Motor neuron (in vitro differentiated cells): ENCODE results near the gene MTUS2. TPM values are rescaled to one million over a fixed set of nuclear protein-coding genes. Genes with fewer than 3 reads are reported as not detected.

Source experiments
- ATAC-seq, 8 experiments: fragments of 200-7000 bp; cut with Tn5 transposase; replicated peaks in 6 of 8; 2 replicates each; pipeline ENCODE4 v1.8.0; 2021; ENCODE audit warnings: mild to moderate bottlenecking in 8 of 8, moderate library complexity in 8 of 8
- H3K27ac ChIP-seq, 2 donors: fragments of 250-450 bp; sonication (Bioruptor Pico); 2 replicates each; pipeline ENCODE4 v1.9.0; 2021; ENCODE audit warnings: antibody characterized with exemption in 2 of 2, mild to moderate bottlenecking in 2 of 2, moderate library complexity in 1 of 2
- H3K4me1 ChIP-seq, 2 donors: fragments of 250-450 bp; sonication (Bioruptor Pico); replicated peaks in 1 of 2; 2 replicates each; pipeline ENCODE4 v1.6.1; 2021; ENCODE audit warnings: antibody characterized with exemption in 2 of 2, mild to moderate bottlenecking in 2 of 2, moderate library complexity in 1 of 2
- H3K4me3 ChIP-seq, 5 donors: fragments of 250-450 bp; sonication (Bioruptor Pico); 2 replicates each; pipeline ENCODE4 v1.9.0; 2021; ENCODE audit warnings: antibody characterized with exemption in 5 of 5, mild to moderate bottlenecking in 5 of 5, moderate library complexity in 4 of 5
- WGBS, 10 experiments: fragments of 450-650 bp; shearing (Covaris generic); methylation state at CpG; one replicate each; pipeline ENCODE4 v1.0.0; 2022; 5-methylcytosine and 5-hydroxymethylcytosine counted together
- in situ Hi-C, 9 experiments: fragments of 400-800 bp; cut with MboI; loops; one replicate each; pipeline ENCODE4 v1.15.0; 2021; ENCODE audit warnings: low sequenced_read_pairs in 9 of 9, low pct_unique_long_range_greater_than_20kb in 2 of 9; ENCODE audit not compliant: unreplicated experiment in 9 of 9
- total RNA-seq, 8 experiments: library from RNA; unstranded; fragments of 300-600 nt; gene quantifications; 2 replicates each; pipeline versions ENCODE4 v1.2.3 to v1.2.4, GENCODE V29; 2022

MTUS2 gene
- total RNA-seq, 8 experiments from 2014 or later: 1.1 to 9.6 (median 3.9) TPM

GRCh38 chr13:29456419-29456818 is 636.3 kb downstream of the MTUS2 start:
- H3K4me1 ChIP-seq: no peaks in the 10 kb centered on the region
- WGBS, 10 experiments: 43 to 100% (median 90%) methylated on average over 1 of the region's 1 CpG; no CpG with 5 or more reads in 1 of the 10 experiments
- in situ Hi-C loops: loop anchor here in 1 of 9 experiments (25.0 kb wide), 1 partner anchor 94 kb away; no protein-coding TSS in a partner anchor
- H3K27ac ChIP-seq: no peak overlapping the region
- H3K4me3 ChIP-seq: no peak overlapping the region
- ATAC-seq: no peak

GRCh38 chr13:29457299-29457698 is 637.2 kb downstream of the MTUS2 start:
- no peak overlapping the region for H3K4me3 ChIP-seq
- peak in 2 of 8 experiments; percentile 64 to 88 for ATAC-seq
- in situ Hi-C loops: loop anchor here in 1 of 9 experiments (25.0 kb wide), 1 partner anchor 95 kb away; no protein-coding TSS in a partner anchor

GRCh38 chr13:29458419-29458818 is 638.3 kb downstream of the MTUS2 start:
- Histone ChIP-seq H3K4me1 (no peaks in the 10 kb centered on the region), H3K27ac (no peak overlapping the region), H3K4me3 (no peak overlapping the region)
- in situ Hi-C loops: loop anchor here in 1 of 9 experiments (25.0 kb wide), 1 partner anchor 96 kb away; no protein-coding TSS in a partner anchor
- ATAC-seq: no peak
- 70 to 100% (median 88%) methylated on average over 1 of the region's 1 CpG; no CpG with 5 or more reads in 1 of the 10 experiments for WGBS, 10 experiments

More at GRCh38 chr13:29457299-29457698, 637.2 kb downstream of the MTUS2 start:
- Histone ChIP-seq H3K4me1 (no peaks in the 10 kb centered on the region), H3K27ac (no peak overlapping the region)

DNA sequence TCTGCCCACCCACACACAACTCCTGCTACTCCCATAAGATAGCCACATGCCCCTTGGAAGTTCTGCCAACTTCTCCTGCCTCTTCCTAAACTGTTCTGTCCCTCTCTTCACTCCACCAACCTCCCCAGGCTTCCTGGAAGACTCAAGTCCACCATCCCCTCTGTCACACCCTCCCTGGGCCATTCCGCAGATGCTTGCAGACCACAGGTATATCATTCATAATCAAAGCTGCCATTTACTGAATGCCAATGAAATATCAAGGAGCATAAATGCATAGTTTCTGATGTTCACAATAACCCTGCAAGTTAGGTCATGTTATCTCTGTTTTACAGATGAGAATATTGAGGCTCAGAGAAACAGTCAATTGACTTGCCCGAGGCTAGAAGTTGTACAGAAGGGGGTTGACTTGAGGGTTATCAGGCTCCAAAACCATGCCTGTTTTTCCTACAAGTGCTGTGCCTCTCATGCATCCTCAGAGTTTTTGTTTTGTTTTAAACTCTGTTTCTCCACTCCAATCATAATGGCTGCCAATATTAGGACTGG is 639.7 kb downstream of the MTUS2 start:
- no peaks in the 10 kb centered on the region for H3K4me1 ChIP-seq
- WGBS, 10 experiments: 50 to 100% (median 100%) methylated on average over 1 to 2 of the region's 2 CpGs; no CpG with 5 or more reads in 4 of the 10 experiments
- H3K4me3 ChIP-seq: no peak overlapping the region
- no peak for ATAC-seq
- in situ Hi-C loops: loop anchor here in 1 of 9 experiments (25.0 kb wide), 1 partner anchor 98 kb away; no protein-coding TSS in a partner anchor
- no peak overlapping the region for H3K27ac ChIP-seq

DNA sequence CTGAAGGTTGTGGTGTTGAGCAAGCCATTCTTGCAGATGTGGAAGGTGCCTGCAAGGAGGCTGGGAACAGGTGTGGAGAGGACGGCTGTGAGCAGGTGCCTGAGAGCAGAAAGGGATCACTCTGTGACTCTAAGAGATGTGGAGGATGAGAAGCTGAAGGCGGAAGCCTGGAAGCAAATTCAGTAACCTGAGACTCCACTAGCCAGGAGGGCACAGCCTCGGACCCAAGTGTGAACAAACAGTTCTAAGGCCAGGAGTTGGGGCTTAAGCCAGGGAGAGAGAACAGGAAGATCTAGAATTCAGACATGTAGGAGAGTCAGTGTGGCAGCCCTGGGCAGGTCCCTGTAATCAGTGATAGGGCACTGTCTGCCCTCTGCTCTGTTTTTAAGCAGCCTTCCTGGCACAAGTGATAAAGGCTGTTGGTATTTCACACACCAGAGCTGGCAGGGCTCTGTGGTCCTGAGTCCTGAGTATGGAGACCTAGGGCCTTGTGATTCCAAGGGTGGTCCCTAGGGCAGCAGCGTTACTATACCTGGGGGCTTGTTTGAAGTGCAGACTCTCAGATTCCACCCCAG is 644.1 kb downstream of the MTUS2 start:
- 17 to 95% (median 81%) methylated on average over 1 to 4 of the region's 4 CpGs; no CpG with 5 or more reads in 3 of the 10 experiments for WGBS, 10 experiments
- in situ Hi-C loops: loop anchor here in 1 of 9 experiments (25.0 kb wide), 1 partner anchor 102 kb away; no protein-coding TSS in a partner anchor
- ATAC-seq: no peak
- Histone ChIP-seq H3K4me3 (no peak overlapping the region), H3K27ac (no peak overlapping the region), H3K4me1 (peaks cover 0 to 5% of the 10 kb centered on the region in 2 donors)

DNA sequence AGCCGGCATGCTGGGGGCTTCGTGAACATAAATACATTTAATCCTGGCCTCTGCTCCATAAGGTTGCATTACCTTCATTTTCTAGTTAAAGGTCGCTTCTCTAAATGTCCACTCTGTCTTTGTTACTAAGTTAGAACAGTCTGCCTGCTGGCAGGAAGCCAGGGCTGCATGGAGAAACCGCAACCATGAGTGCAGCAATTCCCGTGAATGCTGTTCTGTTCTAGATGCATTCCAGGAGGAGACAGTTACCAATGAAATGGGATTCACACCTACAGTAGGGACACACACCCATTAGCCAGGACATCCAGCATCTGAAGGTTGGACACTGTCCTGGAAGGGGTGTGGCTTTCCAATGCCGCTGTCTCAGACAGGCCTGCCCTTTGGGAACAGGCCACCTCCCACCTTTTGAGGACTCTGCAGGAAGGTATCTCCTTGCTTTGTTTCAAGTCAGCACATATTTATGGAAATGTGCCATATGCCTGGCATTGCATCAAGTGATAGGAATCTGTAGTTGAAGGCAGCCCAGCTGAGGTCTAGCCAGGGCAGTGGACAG is 645.7 kb downstream of the MTUS2 start:
- Histone ChIP-seq H3K4me1 (peaks cover 0 to 5% of the 10 kb centered on the region in 2 donors), H3K4me3 (no peak overlapping the region), H3K27ac (no peak overlapping the region)
- ATAC-seq: peak in 5 of 8 experiments; percentile 45 to 92 (median 90)
- WGBS, 10 experiments: 57 to 100% (median 84%) methylated on average over 1 to 5 of the region's 6 CpGs; no CpG with 5 or more reads in 3 of the 10 experiments
- in situ Hi-C loops: loop anchor here in 1 of 9 experiments (25.0 kb wide), 1 partner anchor 104 kb away; no protein-coding TSS in a partner anchor

GRCh38 chr13:29471551-29471950 is 651.4 kb downstream of the MTUS2 start:
- peaks cover 0 to 3% of the 10 kb centered on the region in 2 donors for H3K4me1 ChIP-seq
- no peak for ATAC-seq
- in situ Hi-C loops: loop anchor here in 1 of 9 experiments (25.0 kb wide), 1 partner anchor 109 kb away; no protein-coding TSS in a partner anchor
- no peak overlapping the region for H3K27ac ChIP-seq
- H3K4me3 ChIP-seq: no peak overlapping the region
- 64 to 100% (median 91%) methylated on average over 1 to 6 of the region's 9 CpGs; no CpG with 5 or more reads in 4 of the 10 experiments for WGBS, 10 experiments

- WGBS, 10 experiments: 39 to 87% (median 58%) methylated on average over 2 to 5 of the region's 6 CpGs
- Histone ChIP-seq H3K27ac (no peak overlapping the region), H3K4me3 (no peak overlapping the region), H3K4me1 (no peaks in the 10 kb centered on the region)
- ATAC-seq: peak in 3 of 8 experiments; percentile 59 to 76 (median 63)
- in situ Hi-C loops: loop anchor here in 1 of 9 experiments (25.0 kb wide), 1 partner anchor 110 kb away; no protein-coding TSS in a partner anchor
These were observed 652.3 kb downstream of the MTUS2 start for GRCh38 chr13:29472332-29472961.

- 20 to 100% (median 71%) methylated on average over 1 to 4 of the region's 4 CpGs; no CpG with 5 or more reads in 1 of the 10 experiments for WGBS, 10 experiments
- ATAC-seq: no peak
- in situ Hi-C loops: loop anchor here in 1 of 9 experiments (25.0 kb wide), 1 partner anchor 111 kb away; no protein-coding TSS in a partner anchor
- Histone ChIP-seq H3K4me1 (no peaks in the 10 kb centered on the region), H3K4me3 (no peak overlapping the region), H3K27ac (no peak overlapping the region)
These were observed 653.0 kb downstream of the MTUS2 start for GRCh38 chr13:29473166-29473565.

DNA sequence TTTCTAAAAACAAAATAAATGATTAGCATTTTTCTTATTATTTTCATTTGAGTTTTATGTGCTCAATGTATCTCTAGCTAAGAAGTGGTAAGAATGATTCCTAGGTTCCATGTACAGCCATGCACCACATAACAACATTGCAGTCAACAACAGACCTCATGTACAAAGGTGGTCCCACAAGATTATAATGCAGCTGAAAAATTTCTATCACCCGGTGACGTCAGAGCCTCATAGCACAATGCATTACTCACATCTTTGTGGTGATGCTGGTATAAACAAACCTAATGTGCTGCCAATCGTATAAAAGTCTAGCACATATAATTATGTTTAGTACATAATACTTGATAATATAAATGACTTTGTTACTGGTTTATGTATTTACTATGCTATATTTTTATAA is 654.9 kb downstream of the MTUS2 start:
- no peaks in the 10 kb centered on the region for H3K4me1 ChIP-seq
- H3K4me3 ChIP-seq: no peak overlapping the region
- H3K27ac ChIP-seq: no peak overlapping the region
- no peak for ATAC-seq
- in situ Hi-C loops: loop anchor here in 1 of 9 experiments (25.0 kb wide), 1 partner anchor 113 kb away; no protein-coding TSS in a partner anchor
- WGBS, 10 experiments: 35 to 100% (median 93%) methylated on average over 1 to 3 of the region's 3 CpGs; no CpG with 5 or more reads in 3 of the 10 experiments

- WGBS, 10 experiments: 50 to 100% (median 65%) methylated on average over 1 to 3 of the region's 3 CpGs; no CpG with 5 or more reads in 2 of the 10 experiments
- H3K27ac ChIP-seq: no peak overlapping the region
- no peak overlapping the region for H3K4me3 ChIP-seq
- H3K4me1 ChIP-seq: no peaks in the 10 kb centered on the region
- in situ Hi-C loops: no loop called here
- no peak for ATAC-seq
These were observed 655.9 kb downstream of the MTUS2 start for GRCh38 chr13:29476046-29476445.

DNA sequence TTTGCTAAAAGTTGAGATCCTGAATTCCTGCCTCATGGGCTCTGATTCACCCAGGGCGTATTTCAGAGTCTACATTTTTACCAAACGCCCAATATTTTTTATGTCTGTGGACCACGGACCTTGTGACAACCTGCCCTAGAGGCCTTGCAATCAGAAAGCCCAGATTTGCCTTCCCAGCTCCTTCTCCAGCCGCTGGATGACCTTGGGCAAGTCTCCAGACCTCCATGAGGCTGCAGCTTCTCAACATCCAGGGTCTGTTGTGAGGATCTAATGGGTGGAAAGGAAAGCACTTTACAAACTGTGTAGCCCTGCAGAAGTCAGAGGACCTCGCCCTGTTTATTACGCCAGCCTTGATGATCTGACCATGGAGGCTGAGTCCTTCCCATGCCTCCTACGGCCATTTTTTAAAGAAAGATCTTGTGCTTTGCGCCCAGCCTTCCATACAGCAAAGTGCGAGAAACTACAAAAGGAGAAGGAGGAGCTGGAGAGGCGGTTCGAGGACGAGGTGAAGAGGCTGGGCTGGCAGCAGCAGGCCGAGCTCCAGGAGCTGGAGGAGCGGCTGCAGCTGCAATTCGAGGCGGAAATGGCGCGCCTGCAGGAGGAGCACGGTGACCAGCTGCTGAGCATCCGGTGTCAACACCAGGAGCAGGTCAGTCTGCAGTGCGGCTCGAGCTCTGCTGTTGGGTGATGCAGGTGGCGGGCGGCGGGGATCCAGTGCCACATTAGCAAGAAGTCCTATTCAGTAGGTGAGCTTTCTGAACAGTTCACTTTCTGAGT is 659.8 kb downstream of the MTUS2 start:
- no peak overlapping the region for H3K27ac ChIP-seq
- 53 to 94% (median 82%) methylated on average over 3 to 15 of the region's 25 CpGs; no CpG with 5 or more reads in 2 of the 10 experiments for WGBS, 10 experiments
- H3K4me3 ChIP-seq: no peak overlapping the region
- in situ Hi-C loops: no loop called here
- peaks cover 8 to 11% of the 10 kb centered on the region in 2 donors for H3K4me1 ChIP-seq
- ATAC-seq: no peak
